ENCODE measurements around the gene LRRK1. TPM values are rescaled to one million over a fixed set of nuclear protein-coding genes. Genes with fewer than 3 reads are reported as not detected.

Gene LRRK1
- total and polyA plus RNA-seq, 2 of the 13 experiments (the other 11 are each of a cell fraction or from before 2014, with no cell fraction given): 0.13 to 1.2 TPM

DNA sequence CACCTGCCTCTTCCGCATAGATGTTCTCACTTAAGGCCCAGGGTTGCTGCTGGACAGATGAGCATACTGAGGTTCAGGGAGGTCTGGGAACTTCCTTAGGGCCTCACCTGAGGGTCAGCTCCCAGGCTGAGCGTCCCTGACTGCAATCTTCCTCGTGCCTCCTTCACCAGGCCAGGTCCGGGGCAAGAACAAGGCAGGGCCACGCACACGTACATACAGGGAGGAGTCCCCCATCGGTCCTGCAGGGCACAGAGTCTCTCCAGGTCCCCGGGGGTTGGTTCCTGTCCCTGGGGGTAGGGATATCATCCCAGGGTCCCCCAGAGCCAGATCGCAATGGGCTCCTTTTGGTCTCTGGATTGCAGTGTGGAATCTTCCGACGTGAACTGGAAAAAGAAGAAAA, 130.1 kb downstream of the LRRK1 start:
- Histone ChIP-seq H3K36me3 (replicated peaks in 1 of 2; ENCODE audit: control insufficient read depth in 1 of 2, insufficient read depth in 2 of 2, low read length in 2 of 2) (peaks cover 0 to 12% of the 10 kb centered on the region in 2 experiments; a peak in 3 of 5 replicates), H3K9me3 (ENCODE audit: low read length) (no peaks in the 10 kb centered on the region), H4K20me1 (ENCODE audit: insufficient read depth, low read length) (no peaks in the 10 kb centered on the region), H3K79me2 (ENCODE audit: insufficient read depth, low read length) (no peaks in the 10 kb centered on the region), H3K27me3 (ENCODE audit: control insufficient read depth in 1 of 2, insufficient read depth in 2 of 2, low read length in 2 of 2) (no peaks in the 10 kb centered on the region), H2AFZ (ENCODE audit: low read length) (no peak overlapping the region), H3K27ac (ENCODE audit: extremely low read length, insufficient read depth, low read length) (no peak overlapping the region), H3K9ac (ENCODE audit: insufficient read depth, low read depth, low read length) (no peak overlapping the region), H3K4me1 (ENCODE audit: insufficient read depth, low read length) (peaks cover 14% of the 10 kb centered on the region), H3K4me2 (ENCODE audit: low read depth, low read length) (no peak overlapping the region), H3K4me3 (replicated peaks in 1 of 3; ENCODE audit: insufficient read depth in 1 of 3, low read depth in 2 of 3, low read length in 3 of 3) (no peak overlapping the region)
- FAIRE-seq: no peak
- POLR2A ChIA-PET: no interaction called here
- CTCF ChIA-PET (ENCODE audit: low intra/inter-chr PET ratio, low total read pairs): no interaction called here
- BruUV-seq (replicated peaks): no TSS peak
- no peak for ATAC-seq
- intact Hi-C loops (cut with micrococcal nuclease; ENCODE audit: unreplicated experiment) (no loop called here), in situ Hi-C loops (cut with HindIII; ENCODE audit: extremely low pct_ligation_motif_present, low pct_unique_long_range_greater_than_20kb) (no loop called here)
- WGBS (ENCODE audit: low lambda C conversion rate): 79% methylated on average over 6 of the region's 11 CpGs
- no peak for DNase-seq (ENCODE audit: low spot score)
- no peak for TF ChIP-seq MIXL1 (CRISPR knock-in tag; IDR thresholded peaks at IDR 0.05)
- TF ChIP-seq RFX1 (IDR thresholded peaks at IDR 0.05): no peak
- no peak for TF ChIP-seq CSRNP2 (CRISPR knock-in tag; conservative IDR thresholded peaks at IDR 0.05; ENCODE audit: low read depth)
- no peak for TF ChIP-seq ZNF275 (CRISPR knock-in tag; IDR thresholded peaks at IDR 0.05; ENCODE audit: borderline replicate concordance)
- TF ChIP-seq ZNF354B (CRISPR knock-in tag; IDR thresholded peaks at IDR 0.05): no peak
- no peak for TF ChIP-seq JUND (CRISPR knock-in tag; IDR thresholded peaks at IDR 0.05)
- TF ChIP-seq IKZF5 (CRISPR knock-in tag; IDR thresholded peaks at IDR 0.05): no peak
- no peak for TF ChIP-seq ZNF513 (CRISPR knock-in tag; conservative IDR thresholded peaks at IDR 0.05)
- TF ChIP-seq ZNF235 (CRISPR knock-in tag; IDR thresholded peaks at IDR 0.05; ENCODE audit: borderline replicate concordance): no peak
- TF ChIP-seq BCLAF1 (IDR thresholded peaks at IDR 0.05): no peak
- no peak for TF ChIP-seq PCBP1 (IDR thresholded peaks at IDR 0.05; ENCODE audit: borderline replicate concordance, low read depth, low read length)
- TF ChIP-seq KLF9 (CRISPR knock-in tag; IDR thresholded peaks at IDR 0.05; ENCODE audit: low read depth): no peak
- TF ChIP-seq ZKSCAN5 (CRISPR knock-in tag; IDR thresholded peaks at IDR 0.05): no peak
- no peak for TF ChIP-seq DMAP1 (CRISPR knock-in tag; IDR thresholded peaks at IDR 0.05)
- TF ChIP-seq THRA (CRISPR knock-in tag; IDR thresholded peaks at IDR 0.05; ENCODE audit: borderline replicate concordance): no peak
- no peak for TF ChIP-seq KDM3A (CRISPR knock-in tag; IDR thresholded peaks at IDR 0.05; ENCODE audit: low read depth)
